LNCAP (cell line): Measurements from ENCODE around the gene GATAD1.

ENCODE experiments used
- TF ChIP-seq, protein P1 (sequence below): fragments of 450-650 bp; IDR thresholded peaks from 2 replicates; pipeline ENCODE4 v1.5.1; 2017; ENCODE audit warnings: mild to moderate bottlenecking

Gene GATAD1

DNA sequence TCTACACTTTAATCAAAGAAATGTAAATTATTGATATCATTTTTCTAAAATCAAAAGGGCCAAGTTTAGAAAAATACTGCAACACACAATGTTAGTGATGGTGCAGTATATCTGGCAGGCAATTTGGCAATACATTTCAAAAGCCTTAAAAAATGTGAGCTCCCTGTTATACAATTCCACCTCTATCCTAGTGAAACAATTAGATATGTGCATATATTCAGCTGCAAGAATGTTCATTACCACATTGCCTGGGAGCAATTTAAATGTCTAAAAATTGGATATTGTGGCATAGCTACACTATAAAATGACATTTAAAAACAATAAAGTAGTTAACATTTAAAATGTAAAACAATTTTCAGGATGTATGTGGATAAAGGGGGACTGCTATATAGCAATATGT is 40.5 kb downstream of the GATAD1 start:
- TF ChIP-seq, protein P1, sequence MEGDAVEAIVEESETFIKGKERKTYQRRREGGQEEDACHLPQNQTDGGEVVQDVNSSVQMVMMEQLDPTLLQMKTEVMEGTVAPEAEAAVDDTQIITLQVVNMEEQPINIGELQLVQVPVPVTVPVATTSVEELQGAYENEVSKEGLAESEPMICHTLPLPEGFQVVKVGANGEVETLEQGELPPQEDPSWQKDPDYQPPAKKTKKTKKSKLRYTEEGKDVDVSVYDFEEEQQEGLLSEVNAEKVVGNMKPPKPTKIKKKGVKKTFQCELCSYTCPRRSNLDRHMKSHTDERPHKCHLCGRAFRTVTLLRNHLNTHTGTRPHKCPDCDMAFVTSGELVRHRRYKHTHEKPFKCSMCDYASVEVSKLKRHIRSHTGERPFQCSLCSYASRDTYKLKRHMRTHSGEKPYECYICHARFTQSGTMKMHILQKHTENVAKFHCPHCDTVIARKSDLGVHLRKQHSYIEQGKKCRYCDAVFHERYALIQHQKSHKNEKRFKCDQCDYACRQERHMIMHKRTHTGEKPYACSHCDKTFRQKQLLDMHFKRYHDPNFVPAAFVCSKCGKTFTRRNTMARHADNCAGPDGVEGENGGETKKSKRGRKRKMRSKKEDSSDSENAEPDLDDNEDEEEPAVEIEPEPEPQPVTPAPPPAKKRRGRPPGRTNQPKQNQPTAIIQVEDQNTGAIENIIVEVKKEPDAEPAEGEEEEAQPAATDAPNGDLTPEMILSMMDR: no peak

DNA sequence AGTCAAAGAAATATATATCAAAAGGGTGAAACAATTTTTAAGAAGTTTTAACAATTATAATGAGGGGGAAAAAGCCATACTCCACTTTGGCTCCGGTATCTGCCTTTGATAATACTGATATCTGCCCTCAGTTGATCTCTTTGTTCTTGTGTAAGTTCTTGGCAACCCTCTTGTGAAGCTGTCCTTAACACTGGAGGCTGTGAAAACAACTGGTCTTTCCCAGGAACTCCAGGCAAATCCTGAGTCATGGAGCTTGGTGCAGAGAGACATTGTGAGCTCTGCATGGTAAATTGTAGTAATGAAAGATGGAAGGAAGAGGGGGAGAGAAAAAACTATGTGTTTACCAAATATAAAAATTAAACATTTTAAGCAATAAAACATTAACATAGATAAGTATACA is 42.4 kb downstream of the GATAD1 start:
- TF ChIP-seq, protein P1: no peak

DNA sequence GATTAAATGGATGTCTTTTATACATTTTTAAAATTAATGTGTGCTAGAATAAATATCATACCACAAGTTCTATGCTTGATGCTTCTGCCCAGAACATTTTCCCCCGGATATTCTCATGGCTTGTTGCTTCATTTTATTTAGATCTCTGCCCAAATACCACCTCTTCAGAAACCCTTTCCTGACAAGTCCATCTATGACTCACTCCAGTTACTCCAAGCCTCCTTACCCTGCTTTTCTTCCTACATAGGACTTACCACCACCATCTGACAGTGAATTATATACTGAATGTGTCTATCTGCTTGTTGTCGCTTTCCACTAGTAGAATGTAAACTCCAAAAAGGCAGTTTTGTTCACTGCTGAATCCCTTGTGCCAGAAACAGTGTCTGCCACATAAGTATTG is 49.6 kb downstream of the GATAD1 start:
- TF ChIP-seq, protein P1: no peak

DNA sequence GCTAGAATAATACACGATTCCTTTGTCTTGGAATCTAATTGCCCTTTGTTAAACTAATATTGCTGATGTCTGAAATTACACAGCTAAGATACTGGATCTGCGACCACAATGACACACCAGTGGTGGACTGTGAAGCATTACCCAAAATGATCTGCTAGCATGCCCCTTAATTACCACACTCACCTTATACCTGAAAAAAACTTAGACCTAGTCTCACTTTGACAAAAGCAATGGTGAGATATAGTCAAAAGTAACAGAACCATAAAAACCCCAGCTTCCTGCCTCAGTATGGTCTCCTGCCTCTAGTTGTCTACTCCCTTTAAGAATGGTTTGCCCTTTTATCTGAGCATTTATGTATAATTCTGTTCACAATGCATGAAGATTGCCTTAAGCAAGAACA is 51.3 kb downstream of the GATAD1 start:
- TF ChIP-seq, protein P1: no peak

DNA sequence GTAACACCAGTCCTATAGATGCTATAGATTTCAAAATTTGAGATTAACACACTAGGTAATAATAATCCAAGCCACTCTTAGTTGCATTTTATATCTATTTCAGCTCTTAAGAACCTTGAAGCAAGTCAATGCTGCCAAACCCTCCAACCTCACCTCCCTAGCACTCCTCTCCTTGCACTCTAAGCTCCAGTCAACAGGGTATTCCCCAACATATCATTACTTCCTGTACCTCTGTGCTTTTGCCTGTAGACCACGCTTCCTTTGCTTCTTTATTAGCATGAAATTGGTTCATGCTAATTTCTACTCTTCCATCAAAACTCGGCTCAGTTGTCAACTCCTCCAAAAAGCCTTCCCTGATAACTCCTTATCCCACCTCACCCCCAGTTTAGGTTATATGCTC is 56.5 kb downstream of the GATAD1 start:
- TF ChIP-seq, protein P1: no peak

DNA sequence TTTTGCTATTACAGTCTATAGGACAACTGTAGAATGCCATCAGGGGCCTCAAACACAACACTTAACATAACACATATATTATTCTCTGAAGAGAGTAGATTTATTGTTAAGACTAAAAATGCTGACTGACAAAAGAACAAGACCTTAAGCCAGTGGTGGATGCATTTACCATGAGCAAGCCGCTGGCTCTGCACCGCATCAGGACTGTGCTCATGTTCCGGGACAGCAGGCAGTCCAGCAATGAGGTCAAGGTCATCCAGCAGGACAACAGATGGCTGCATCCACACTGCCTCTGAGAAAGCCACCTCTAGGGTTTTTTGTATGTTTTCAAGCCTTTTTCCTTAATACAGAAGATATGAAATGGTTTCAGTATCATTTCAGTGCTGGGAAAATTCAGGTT is 57.3 kb downstream of the GATAD1 start:
- TF ChIP-seq, protein P1: no peak

DNA sequence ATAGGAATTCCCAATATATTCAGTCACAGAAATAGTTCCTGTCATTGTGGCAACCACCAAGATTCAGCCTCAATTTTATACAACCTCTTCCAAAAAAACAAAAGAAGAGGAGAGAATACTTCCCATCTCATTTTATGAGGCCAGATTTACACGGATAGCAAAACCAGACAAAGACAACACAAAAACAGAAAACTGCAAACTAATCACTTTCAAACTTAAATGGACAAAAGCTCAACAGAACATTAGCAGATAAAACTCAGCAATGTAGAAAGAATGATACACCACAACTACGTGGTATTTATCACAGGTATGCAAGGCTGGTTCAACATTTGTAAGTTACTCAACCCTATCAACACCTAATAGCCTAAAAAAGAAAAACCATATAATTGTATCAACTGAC is 59.1 kb downstream of the GATAD1 start:
- TF ChIP-seq, protein P1: no peak

DNA sequence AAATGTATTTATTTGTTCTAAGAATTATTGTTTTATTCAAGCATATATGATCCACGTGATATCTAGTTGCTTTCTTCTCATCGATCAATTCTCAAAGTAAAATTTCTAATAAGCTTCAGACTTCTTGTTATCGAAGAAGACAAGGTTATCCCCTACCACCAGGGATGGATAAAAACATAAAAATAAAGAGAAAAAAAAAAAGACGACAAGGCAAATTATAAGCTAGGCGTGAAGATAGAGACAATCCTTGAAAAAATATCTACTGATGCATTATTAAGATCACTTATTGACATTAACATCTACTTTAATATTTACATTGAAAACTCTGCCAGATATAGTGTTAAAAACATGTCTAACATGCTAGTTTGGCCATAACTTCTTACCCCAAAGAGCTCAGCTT is 61.7 kb downstream of the GATAD1 start:
- TF ChIP-seq, protein P1: no peak
